Measurements from ENCODE around the gene PPIA.

DNA sequence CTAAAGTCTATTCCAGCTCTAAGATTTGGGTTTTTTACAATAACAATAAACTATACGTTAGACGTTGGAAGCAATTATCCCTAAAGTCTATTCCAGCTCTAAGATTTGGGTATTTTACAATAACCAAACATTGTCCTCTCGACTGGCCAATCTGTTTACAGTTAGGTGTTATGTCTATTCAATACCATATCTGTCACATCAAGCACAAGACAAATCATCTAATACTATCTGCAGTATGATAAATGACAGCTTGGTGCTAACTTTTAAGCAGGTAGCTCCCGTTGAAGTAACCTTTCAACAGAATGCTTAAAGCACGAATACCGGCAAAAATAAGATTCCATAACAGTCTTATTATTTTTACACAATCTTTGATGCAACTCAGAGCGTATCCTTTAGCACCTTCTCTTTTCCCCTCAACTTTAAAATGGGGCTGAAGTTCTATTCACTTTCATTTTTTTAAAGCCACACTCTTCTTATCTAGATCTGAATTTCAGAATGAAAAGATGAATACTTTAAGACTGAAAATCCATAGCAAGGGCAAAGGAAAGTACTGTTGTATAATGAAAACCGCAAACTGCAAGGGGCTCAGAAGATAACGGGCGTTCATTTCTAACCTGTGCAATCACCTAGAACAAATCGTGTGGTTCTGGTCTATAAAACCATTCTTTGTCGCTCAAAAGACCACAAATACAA, 50.5 kb downstream of the PPIA start:
- TF ChIP-seq POLR2AphosphoS5 (IDR thresholded peaks at IDR 0.05) (no peak), POLR2A (IDR thresholded peaks at IDR 0.05) (no peak)

Measured in breast epithelium (tissue), 3 donors.